Uterine smooth muscle cell (primary cell): ENCODE data around the gene GFPT2. TPM values are rescaled to one million over a fixed set of nuclear protein-coding genes. Genes with fewer than 3 reads are reported as not detected.

ENCODE experiments used
- total RNA-seq: library from RNA; depleted of rRNA; stranded (reverse); fragments of >200 nt; gene quantifications from 2 replicates; pipeline ENCODE4 v1.2.3, GENCODE V29; 2014

GFPT2 gene
- 24.2 and 27.7 TPM in 2 replicates for total RNA-seq

GRCh38 chr5:180353048-180353979 is at the start of gene GFPT2:
GFPT2 (minus strand) TSS chr5:180353336; CDS start chr5:180353217, 119 bp downstream.

GRCh38 chr5:180291943-180292831 is 60.9 kb downstream of the GFPT2 start, which contains the start of gene MAPK9:
MAPK9 (minus strand) TSS chr5:180292083; CDS start chr5:180280561, 11,522 bp downstream.

Other genes with a start within 250 kb of the GFPT2 start
- gene RASGEF1C, start 144.1 kb downstream of the GFPT2 start, total RNA-seq, result 0.11 TPM in 1 of 2 replicates, not detected in the other
- 26.9 and 35.4 TPM in 2 replicates for gene MAPK9, start 61.3 kb downstream of the GFPT2 start, total RNA-seq
- 11.7 and 14.8 TPM in 2 replicates for gene CNOT6, start 141.0 kb upstream of the GFPT2 start, total RNA-seq
- not detected in 2 replicates for gene SCGB3A1, start 238.2 kb upstream of the GFPT2 start, total RNA-seq